ENCODE measurements around the gene DRC3. TPM values are rescaled to one million over a fixed set of nuclear protein-coding genes. Genes with fewer than 3 reads are reported as not detected.
"Not testable (repeated sequence)": the region's sequence is repeated elsewhere in the genome, so short reads cannot be mapped to it uniquely, and the experiment has no call there.

The DRC3 gene
- total RNA-seq, 1 experiment from 2014 or later, result 2.3 TPM

- H3K9me3 Mint-ChIP-seq (ENCODE audit: unreplicated experiment), result no peaks in the 10 kb centered on the region
- H3K36me3 Mint-ChIP-seq (ENCODE audit: insufficient read depth, unreplicated experiment), result no peaks in the 10 kb centered on the region
- H3K4me3 Mint-ChIP-seq (ENCODE audit: unreplicated experiment), result no peak overlapping the region
- no TSS peak for BruUV-seq (replicated peaks)
- H3K27ac Mint-ChIP-seq (ENCODE audit: low read depth, unreplicated experiment), result no peak overlapping the region
- no peaks in the 10 kb centered on the region for H3K27me3 Mint-ChIP-seq (ENCODE audit: insufficient read depth, unreplicated experiment)
- no peak for DNase-seq (ENCODE audit: unreplicated experiment)
- POLR2A ChIA-PET, result interaction anchor here (0.7 kb wide), 1 partner anchor 23 kb away, joined by 3 read pairs; no protein-coding TSS in a partner anchor
- peaks cover 6% of the 10 kb centered on the region for H3K4me1 Mint-ChIP-seq (ENCODE audit: insufficient read depth, unreplicated experiment)
- CTCF ChIA-PET, result no interaction called here
- no peak for TF ChIP-seq CTCF (IDR thresholded peaks at IDR 0.05; ENCODE audit: unreplicated experiment)
- intact Hi-C loops (cut with micrococcal nuclease), result no loop called here
These were observed 20.0 kb upstream of the DRC3 start for GRCh38 chr17:17952691-17953090.

- peaks cover 18% of the 10 kb centered on the region for H3K4me1 Mint-ChIP-seq (ENCODE audit: insufficient read depth, unreplicated experiment)
These were observed 18.6 kb upstream of the DRC3 start for GRCh38 chr17:17954079-17954478.

DNA sequence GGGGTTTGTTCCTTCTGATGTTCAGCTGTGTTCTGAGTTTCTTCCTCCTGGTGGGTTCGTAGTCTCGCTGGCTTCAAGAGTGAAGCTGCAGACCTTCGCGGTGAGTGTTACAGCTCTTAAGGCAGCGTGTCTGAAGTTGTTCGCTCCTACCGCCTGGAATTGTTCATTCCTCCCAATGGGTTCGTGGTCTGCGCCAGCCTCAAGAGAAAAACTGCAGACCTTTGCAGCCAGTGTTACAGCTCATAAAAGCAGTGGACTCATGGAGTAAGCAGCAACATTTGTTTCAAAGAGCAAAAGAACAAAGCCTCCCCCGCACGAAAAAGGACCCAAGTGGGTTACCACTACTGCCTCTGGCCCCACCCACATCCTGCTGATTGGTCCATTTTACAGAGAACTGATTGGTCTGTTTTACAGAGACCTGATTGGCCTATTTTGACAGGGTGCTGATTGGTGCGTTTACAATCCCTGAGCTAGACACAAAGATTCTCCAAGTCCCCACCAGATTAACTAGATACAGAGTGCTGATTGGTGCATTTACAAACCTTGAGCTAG lies 16.8 kb upstream of the DRC3 start:
- H3K4me3 Mint-ChIP-seq (ENCODE audit: unreplicated experiment); H3K9me3 Mint-ChIP-seq (ENCODE audit: unreplicated experiment); DNase-seq (ENCODE audit: unreplicated experiment); H3K27ac Mint-ChIP-seq (ENCODE audit: low read depth, unreplicated experiment); H3K36me3 Mint-ChIP-seq (ENCODE audit: insufficient read depth, unreplicated experiment); BruUV-seq (replicated peaks); intact Hi-C loops (cut with micrococcal nuclease); H3K27me3 Mint-ChIP-seq (ENCODE audit: insufficient read depth, unreplicated experiment): not testable (repeated sequence)
- ChIA-PET CTCF (interaction anchor here (0.6 to 1.3 kb wide), 2 partner anchors 34 to 37 kb away, joined by 5 to 7 read pairs; no protein-coding TSS in a partner anchor), POLR2A (interaction anchor here (1.0 to 2.9 kb wide), 3 partner anchors 12 to 37 kb away, joined by 3 to 18 read pairs (median 4); no protein-coding TSS in a partner anchor)
- peaks cover 25% of the 10 kb centered on the region for H3K4me1 Mint-ChIP-seq (ENCODE audit: insufficient read depth, unreplicated experiment)

More at GRCh38 chr17:17954079-17954478, 18.6 kb upstream of the DRC3 start:
- Mint-ChIP-seq H3K9me3 (ENCODE audit: unreplicated experiment) (no peaks in the 10 kb centered on the region), H3K27me3 (ENCODE audit: insufficient read depth, unreplicated experiment) (no peaks in the 10 kb centered on the region), H3K27ac (ENCODE audit: low read depth, unreplicated experiment) (no peak overlapping the region), H3K4me3 (ENCODE audit: unreplicated experiment) (no peak overlapping the region), H3K36me3 (ENCODE audit: insufficient read depth, unreplicated experiment) (no peaks in the 10 kb centered on the region)
- ChIA-PET CTCF (no interaction called here), POLR2A (no interaction called here)
- intact Hi-C loops (cut with micrococcal nuclease), result no loop called here
- BruUV-seq (replicated peaks), result no TSS peak
- DNase-seq (ENCODE audit: unreplicated experiment), result no peak
- TF ChIP-seq CTCF (IDR thresholded peaks at IDR 0.05; ENCODE audit: unreplicated experiment), result no peak

GRCh38 chr17:17957584-17957916 lies 15.1 kb upstream of the DRC3 start:
- H3K9me3 Mint-ChIP-seq (ENCODE audit: unreplicated experiment), result no peaks in the 10 kb centered on the region

More at GRCh38 chr17:17957584-17957916, 15.1 kb upstream of the DRC3 start:
- peak overlapping the region; percentile 23 for H3K4me3 Mint-ChIP-seq (ENCODE audit: unreplicated experiment)
- no TSS peak for BruUV-seq (replicated peaks)
- ChIA-PET CTCF (interaction anchor here (0.5 to 0.9 kb wide), 3 partner anchors 75 to 496 kb away, joined by 3 to 4 read pairs (median 4); no protein-coding TSS in a partner anchor), POLR2A (interaction anchor here (0.6 to 2.9 kb wide), 15 partner anchors 11 to 267 kb away, joined by 3 to 22 read pairs (median 5); partner anchors contain the start of genes ALKBH5, DRC3, SREBF1 and TOM1L2)
- TF ChIP-seq CTCF (IDR thresholded peaks at IDR 0.05; ENCODE audit: unreplicated experiment), result no peak
- peak; percentile 9 for DNase-seq (ENCODE audit: unreplicated experiment)
- peaks cover 7% of the 10 kb centered on the region for H3K36me3 Mint-ChIP-seq (ENCODE audit: insufficient read depth, unreplicated experiment)
- intact Hi-C loops (cut with micrococcal nuclease), result no loop called here
- H3K4me1 Mint-ChIP-seq (ENCODE audit: insufficient read depth, unreplicated experiment), result peaks cover 25% of the 10 kb centered on the region
- H3K27me3 Mint-ChIP-seq (ENCODE audit: insufficient read depth, unreplicated experiment), result no peaks in the 10 kb centered on the region
- peak overlapping the region; percentile 94 for H3K27ac Mint-ChIP-seq (ENCODE audit: low read depth, unreplicated experiment)

All from MCF 10A (cell line).